Right renal cortex interstitium (tissue), 3 donors: Measurements from ENCODE around the gene SNX15. TPM values are rescaled to one million over a fixed set of nuclear protein-coding genes. Genes with fewer than 3 reads are reported as not detected.
"Not testable (repeated sequence)": the region's sequence is repeated elsewhere in the genome, so short reads cannot be mapped to it uniquely, and the experiment has no call there.

ENCODE experiments used
- DNase-seq, 3 donors: peaks; one replicate each; pipeline ENCODE4 v3.0.0-alpha.2; 2013; ENCODE audit warnings: low read depth in 3 of 3, low spot score in 2 of 3
- polyA plus RNA-seq, 3 donors: library from polyadenylated mRNA; unstranded; fragments of 120-200 nt; gene quantifications; one replicate each; pipeline ENCODE4 v1.2.1, GENCODE V29; 2013; ENCODE audit not compliant: insufficient read length in 3 of 3

Gene SNX15
- polyA plus RNA-seq, 3 donors, result 22.9 to 29.1 (median 26.9) TPM

- peak; percentile 74 to 88 (median 85) for DNase-seq
Measured at GRCh38 chr11:65013888-65014725, 13.1 kb upstream of the SNX15 start, which contains the start of gene ARL2. Gene ARL2 (plus strand): TSS chr11:65014160. CDS start chr11:65014208, 48 bp downstream.

- no peak for DNase-seq
Measured at GRCh38 chr11:65014726-65015227, 12.5 kb upstream of the SNX15 start.

- no peak for DNase-seq
Measured at GRCh38 chr11:65016705-65017104, 10.5 kb upstream of the SNX15 start.

- DNase-seq, result no peak
Measured at GRCh38 chr11:65017937-65018336, 9.3 kb upstream of the SNX15 start.

- no peak for DNase-seq
Measured at GRCh38 chr11:65019824-65020223, 7.4 kb upstream of the SNX15 start.

GRCh38 chr11:65021003-65021402, 6.2 kb upstream of the SNX15 start:
- no peak for DNase-seq

GRCh38 chr11:65021509-65021908, 5.7 kb upstream of the SNX15 start:
- DNase-seq, result no peak

- not testable (repeated sequence) for DNase-seq
Measured at GRCh38 chr11:65023502-65023901, 3.7 kb upstream of the SNX15 start.

GRCh38 chr11:65026810-65027209, 429 bp upstream of the SNX15 start:
- DNase-seq, result no peak

GRCh38 chr11:65032216-65032615, 5.0 kb downstream of the SNX15 start:
- DNase-seq, result no peak

GRCh38 chr11:65034423-65034822, 7.2 kb downstream of the SNX15 start:
- no peak for DNase-seq

GRCh38 chr11:65035579-65035978, 8.3 kb downstream of the SNX15 start:
- no peak for DNase-seq

- DNase-seq, result no peak
Measured at GRCh38 chr11:65036931-65037330, 9.7 kb downstream of the SNX15 start.

- DNase-seq, result no peak
Measured at GRCh38 chr11:65040520-65040846, 13.2 kb downstream of the SNX15 start.

GRCh38 chr11:65040847-65041622, 13.8 kb downstream of the SNX15 start, which contains the start of gene SAC3D1:
Gene SAC3D1 (plus strand): TSS chr11:65041210. CDS start chr11:65041293, 83 bp downstream.
- peak; percentile 68 to 87 (median 80) for DNase-seq

- no peak for DNase-seq
Measured at GRCh38 chr11:65042891-65043290, 15.7 kb downstream of the SNX15 start.

GRCh38 chr11:65043881-65044501, 16.8 kb downstream of the SNX15 start:
- no peak for DNase-seq

- DNase-seq, result no peak
Measured at GRCh38 chr11:65045061-65045460, 17.8 kb downstream of the SNX15 start.

GRCh38 chr11:65045728-65046127, 18.5 kb downstream of the SNX15 start:
- DNase-seq, result no peak

GRCh38 chr11:65047581-65048422, 20.6 kb downstream of the SNX15 start:
- DNase-seq, result no peak
